GM12801 (cell line): ENCODE results near the gene OR7D2.

Experiments
- TF ChIP-seq, protein P1 (sequence below): IDR thresholded peaks from one replicate; pipeline ENCODE4 v1.5.1; 2011; ENCODE audit warnings: control low read depth; ENCODE audit not compliant: insufficient read length; ENCODE audit errors: extremely low read depth

The OR7D2 gene

DNA sequence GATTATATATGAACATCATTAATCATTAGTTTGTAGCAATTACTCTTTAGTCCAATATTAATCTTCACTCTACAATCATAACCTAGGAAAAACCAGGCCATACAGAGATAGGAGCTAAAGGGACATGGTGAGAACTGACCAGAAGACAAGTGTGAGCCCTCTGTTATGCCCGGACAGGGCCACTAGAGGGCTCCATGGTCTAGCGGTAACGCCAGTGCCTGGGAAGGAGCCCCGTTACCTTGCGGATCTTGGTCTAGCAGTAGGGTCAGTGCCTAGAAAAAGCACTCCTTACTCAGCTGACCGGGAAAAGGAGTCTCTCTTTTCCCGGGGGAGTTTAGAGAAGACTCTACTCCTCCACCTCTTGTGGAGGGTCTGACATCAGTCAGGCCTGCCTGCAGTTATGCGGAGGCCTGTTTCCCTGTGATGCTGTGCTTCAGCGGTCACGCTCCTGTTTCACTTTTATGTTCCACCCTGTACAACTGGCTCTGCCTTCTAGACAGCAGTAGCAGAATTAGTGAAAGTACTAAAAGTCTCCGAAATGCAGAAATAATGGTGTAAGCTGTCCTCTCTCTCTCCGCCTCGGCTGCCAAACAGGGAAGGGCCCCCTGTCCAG, 26.8 kb downstream of the OR7D2 start:
- TF ChIP-seq, protein P1, sequence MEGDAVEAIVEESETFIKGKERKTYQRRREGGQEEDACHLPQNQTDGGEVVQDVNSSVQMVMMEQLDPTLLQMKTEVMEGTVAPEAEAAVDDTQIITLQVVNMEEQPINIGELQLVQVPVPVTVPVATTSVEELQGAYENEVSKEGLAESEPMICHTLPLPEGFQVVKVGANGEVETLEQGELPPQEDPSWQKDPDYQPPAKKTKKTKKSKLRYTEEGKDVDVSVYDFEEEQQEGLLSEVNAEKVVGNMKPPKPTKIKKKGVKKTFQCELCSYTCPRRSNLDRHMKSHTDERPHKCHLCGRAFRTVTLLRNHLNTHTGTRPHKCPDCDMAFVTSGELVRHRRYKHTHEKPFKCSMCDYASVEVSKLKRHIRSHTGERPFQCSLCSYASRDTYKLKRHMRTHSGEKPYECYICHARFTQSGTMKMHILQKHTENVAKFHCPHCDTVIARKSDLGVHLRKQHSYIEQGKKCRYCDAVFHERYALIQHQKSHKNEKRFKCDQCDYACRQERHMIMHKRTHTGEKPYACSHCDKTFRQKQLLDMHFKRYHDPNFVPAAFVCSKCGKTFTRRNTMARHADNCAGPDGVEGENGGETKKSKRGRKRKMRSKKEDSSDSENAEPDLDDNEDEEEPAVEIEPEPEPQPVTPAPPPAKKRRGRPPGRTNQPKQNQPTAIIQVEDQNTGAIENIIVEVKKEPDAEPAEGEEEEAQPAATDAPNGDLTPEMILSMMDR, result peak; percentile 4

DNA sequence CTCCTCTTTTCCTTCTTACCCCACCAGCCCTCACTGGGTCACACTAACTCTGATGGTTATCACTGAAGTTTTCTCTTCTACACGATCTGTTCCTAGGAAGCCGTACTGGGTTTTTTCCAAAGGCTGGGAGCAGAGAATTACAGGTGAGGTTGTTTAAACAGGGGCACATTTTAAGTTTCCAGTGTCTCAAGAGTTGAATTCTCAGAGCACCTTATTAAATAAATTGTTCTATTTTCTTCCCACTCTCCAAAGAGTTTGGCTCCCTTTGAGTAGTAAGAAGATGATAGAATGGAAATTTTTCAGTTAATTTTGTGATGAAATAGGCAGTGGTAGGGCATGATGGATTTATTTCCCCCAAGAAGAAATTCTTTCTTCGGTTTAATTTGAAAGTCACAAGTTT, 40.7 kb downstream of the OR7D2 start, which contains the start of gene OR7D4:
OR7D4 (minus strand) TSS at position 101 of the 400 bp plus-strand sequence. CDS start 4,752 bp downstream, outside the sequence.
- TF ChIP-seq, protein P1, result no peak
